ENCODE data around the gene WAS. TPM values are rescaled to one million over a fixed set of nuclear protein-coding genes. Genes with fewer than 3 reads are reported as not detected.
"Not testable (repeated sequence)": the region's sequence is repeated elsewhere in the genome, so short reads cannot be mapped to it uniquely, and the experiment has no call there.

Gene WAS
- total RNA-seq, result 10 to 100 TPM; 95.2 to 99.6 TPM

- H3K9me3 Mint-ChIP-seq, result no peaks in the 10 kb centered on the region
- H3K27ac Mint-ChIP-seq, result peak within 1 kb of the TSS; percentile 97
- H3K4me1 Mint-ChIP-seq (ENCODE audit: low read depth), result peaks cover 55% of the 10 kb centered on the region
- H3K4me3 Mint-ChIP-seq, result peak within 1 kb of the TSS; percentile 92
- H3K36me3 Mint-ChIP-seq, result peaks cover 43% of the 10 kb centered on the region
- CTCF ChIA-PET, result interaction anchor here (0.7 to 1.4 kb wide), 2 partner anchors 13 to 36 kb away, joined by 3 read pairs; partner anchors contain the start of gene SUV39H1
- no peaks in the 10 kb centered on the region for H3K27me3 Mint-ChIP-seq
- peak; percentile 67 for DNase-seq
- intact Hi-C loops (cut with micrococcal nuclease), result loop anchor here (1.0 to 10.0 kb wide), 3 partner anchors 13 to 109 kb away; partner anchors contain the start of genes RBM3 and SUV39H1
- POLR2A ChIA-PET, result interaction anchor here (0.5 to 2.6 kb wide), 4 partner anchors 13 to 228 kb away, joined by 4 to 16 read pairs (median 8); partner anchors contain the start of genes SLC35A2 and SUV39H1
These were observed at the start of gene WAS for GRCh38 chrX:48683411-48683982. Gene WAS (plus strand): TSS chrX:48683799. CDS start chrX:48683854, 55 bp downstream.

DNA sequence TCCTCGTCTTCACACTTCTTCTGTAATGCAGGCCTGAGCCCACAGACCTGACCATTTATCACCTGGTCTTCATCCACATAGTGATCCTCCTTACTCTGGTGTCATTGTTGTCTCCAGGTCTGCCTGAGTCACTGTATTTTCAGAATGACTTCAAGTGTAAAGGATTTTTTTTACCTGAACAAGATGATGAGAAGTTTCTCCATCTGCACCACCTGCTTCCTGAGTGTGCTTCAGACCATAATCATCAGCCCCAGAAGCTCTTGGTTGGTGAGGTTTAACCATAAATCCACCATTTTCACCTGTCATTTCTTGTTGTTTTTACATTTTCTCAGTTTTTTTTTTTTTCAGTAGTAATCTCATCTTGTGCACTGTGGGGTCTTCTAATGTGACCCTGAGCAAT is 47.3 kb upstream of the WAS start:
- no peak for DNase-seq
- Mint-ChIP-seq H3K4me3 (no peak overlapping the region), H3K27ac (no peak overlapping the region), H3K4me1 (ENCODE audit: low read depth) (peaks cover 12% of the 10 kb centered on the region), H3K36me3 (no peaks in the 10 kb centered on the region), H3K9me3 (no peaks in the 10 kb centered on the region), H3K27me3 (no peaks in the 10 kb centered on the region)
- CTCF ChIA-PET, result no interaction called here
- intact Hi-C loops (cut with micrococcal nuclease), result no loop called here
- POLR2A ChIA-PET, result no interaction called here

- no peaks in the 10 kb centered on the region for H3K27me3 Mint-ChIP-seq
- DNase-seq, result no peak
- H3K36me3 Mint-ChIP-seq, result no peaks in the 10 kb centered on the region
- POLR2A ChIA-PET, result no interaction called here
- intact Hi-C loops (cut with micrococcal nuclease), result no loop called here
- CTCF ChIA-PET, result no interaction called here
- H3K27ac Mint-ChIP-seq, result no peak overlapping the region
- no peak overlapping the region for H3K4me3 Mint-ChIP-seq
- H3K4me1 Mint-ChIP-seq (ENCODE audit: low read depth), result peaks cover 7% of the 10 kb centered on the region
- no peaks in the 10 kb centered on the region for H3K9me3 Mint-ChIP-seq
These were observed 46.8 kb upstream of the WAS start for GRCh38 chrX:48636776-48637175.

GRCh38 chrX:48645669-48646068 is 37.9 kb upstream of the WAS start:
- intact Hi-C loops (cut with micrococcal nuclease), result loop anchor here (5.0 to 10.0 kb wide), 2 partner anchors 247 to 269 kb away; partner anchors contain the start of genes PIM2 and SLC35A2
- Mint-ChIP-seq H3K27me3 (no peaks in the 10 kb centered on the region), H3K4me1 (ENCODE audit: low read depth) (peaks cover 1% of the 10 kb centered on the region), H3K9me3 (no peaks in the 10 kb centered on the region), H3K4me3 (no peak overlapping the region), H3K36me3 (no peaks in the 10 kb centered on the region), H3K27ac (no peak overlapping the region)
- ChIA-PET POLR2A (no interaction called here), CTCF (no interaction called here)
- DNase-seq, result no peak

DNA sequence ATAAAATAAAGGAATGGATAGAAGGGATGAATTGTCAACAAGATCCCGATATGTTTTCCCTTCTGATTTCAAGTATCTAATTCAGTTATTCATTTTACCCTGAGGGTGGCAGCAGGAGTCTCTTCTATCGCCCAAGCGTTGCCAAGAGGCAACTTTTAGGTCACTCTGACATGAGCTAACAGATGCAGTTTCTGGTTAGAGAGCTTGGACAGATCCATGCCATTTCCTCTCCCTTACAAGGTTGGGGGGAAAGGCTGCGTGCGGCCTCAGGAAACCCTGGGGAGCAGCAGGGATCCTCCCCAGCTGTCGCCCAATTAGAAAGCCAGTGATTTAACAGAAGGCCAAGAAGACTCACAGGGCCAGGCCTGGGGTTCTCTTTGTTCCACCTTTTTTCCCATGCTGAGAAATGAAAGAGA is 35.3 kb upstream of the WAS start:
- H3K9me3 Mint-ChIP-seq, result no peaks in the 10 kb centered on the region
- no peak overlapping the region for H3K4me3 Mint-ChIP-seq
- H3K36me3 Mint-ChIP-seq, result no peaks in the 10 kb centered on the region
- ChIA-PET CTCF (interaction anchor here (0.7 to 1.7 kb wide), 11 partner anchors 10 to 289 kb away, joined by 3 to 8 read pairs (median 3); partner anchors contain the start of genes HDAC6, PQBP1, SLC35A2 and TIMM17B), POLR2A (no interaction called here)
- H3K27me3 Mint-ChIP-seq, result no peaks in the 10 kb centered on the region
- H3K4me1 Mint-ChIP-seq (ENCODE audit: low read depth), result peaks cover 5% of the 10 kb centered on the region
- intact Hi-C loops (cut with micrococcal nuclease), result loop anchor here (5.0 to 10.0 kb wide), 2 partner anchors 244 to 266 kb away; partner anchors contain the start of genes PIM2 and SLC35A2
- H3K27ac Mint-ChIP-seq, result no peak overlapping the region
- DNase-seq, result peak; percentile 43

- Mint-ChIP-seq H3K9me3 (no peaks in the 10 kb centered on the region), H3K27ac (no peak overlapping the region), H3K4me3 (no peak overlapping the region), H3K4me1 (ENCODE audit: low read depth) (peaks cover 5% of the 10 kb centered on the region), H3K36me3 (no peaks in the 10 kb centered on the region), H3K27me3 (no peaks in the 10 kb centered on the region)
- intact Hi-C loops (cut with micrococcal nuclease), result loop anchor here (5.0 to 10.0 kb wide), 2 partner anchors 243 to 266 kb away; partner anchors contain the start of genes PIM2 and SLC35A2
- CTCF ChIA-PET, result interaction anchor here (1.0 to 1.7 kb wide), 5 partner anchors 14 to 263 kb away, joined by 3 to 8 read pairs (median 3); partner anchors contain the start of genes HDAC6 and SLC35A2
- DNase-seq, result no peak
- POLR2A ChIA-PET, result no interaction called here
These were observed 34.5 kb upstream of the WAS start for GRCh38 chrX:48649102-48649501.

DNA sequence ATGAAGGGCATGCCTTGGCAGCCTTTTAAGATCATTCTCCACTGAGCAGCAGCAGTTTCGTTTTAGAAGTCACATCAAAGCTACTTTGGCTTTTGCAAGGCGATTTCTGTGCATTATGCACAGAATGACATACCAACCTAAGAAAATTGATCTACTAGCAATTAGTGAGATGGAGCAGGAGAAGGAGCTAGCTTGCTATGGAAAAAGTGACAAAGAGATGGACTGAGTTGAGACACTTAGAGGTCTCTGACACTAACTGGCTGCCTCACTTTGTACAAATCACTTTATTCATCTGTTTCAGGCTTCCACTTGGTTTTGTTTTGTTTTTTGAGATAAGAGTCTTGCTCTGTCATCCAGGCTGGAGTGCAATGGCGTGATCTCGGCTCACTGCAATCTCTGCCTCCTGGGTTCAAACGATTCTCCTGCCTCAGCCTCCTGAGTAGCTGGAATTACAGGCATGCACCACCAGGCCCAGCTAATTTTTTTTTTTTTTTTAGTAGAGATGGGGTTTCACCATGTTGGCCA is 31.5 kb upstream of the WAS start:
- H3K4me3 Mint-ChIP-seq; H3K4me1 Mint-ChIP-seq (ENCODE audit: low read depth); H3K9me3 Mint-ChIP-seq; H3K27ac Mint-ChIP-seq; DNase-seq; H3K36me3 Mint-ChIP-seq; H3K27me3 Mint-ChIP-seq; CTCF ChIA-PET; intact Hi-C loops (cut with micrococcal nuclease): not testable (repeated sequence)
- POLR2A ChIA-PET, result interaction anchor here (0.6 kb wide), 1 partner anchor 47 kb away, joined by 5 read pairs; no protein-coding TSS in a partner anchor

- H3K4me3 Mint-ChIP-seq; H3K27me3 Mint-ChIP-seq; POLR2A ChIA-PET; H3K27ac Mint-ChIP-seq; H3K36me3 Mint-ChIP-seq; H3K4me1 Mint-ChIP-seq (ENCODE audit: low read depth); CTCF ChIA-PET; H3K9me3 Mint-ChIP-seq; DNase-seq; intact Hi-C loops (cut with micrococcal nuclease): not testable (repeated sequence)
These were observed 28.9 kb upstream of the WAS start for GRCh38 chrX:48654746-48655145.

- H3K36me3 Mint-ChIP-seq; CTCF ChIA-PET; H3K4me3 Mint-ChIP-seq; H3K27ac Mint-ChIP-seq; H3K9me3 Mint-ChIP-seq; H3K27me3 Mint-ChIP-seq; POLR2A ChIA-PET; intact Hi-C loops (cut with micrococcal nuclease); DNase-seq: not testable (repeated sequence)
- peaks cover 12% of the 10 kb centered on the region for H3K4me1 Mint-ChIP-seq (ENCODE audit: low read depth)
These were observed 23.9 kb upstream of the WAS start for GRCh38 chrX:48659686-48660085.

DNA sequence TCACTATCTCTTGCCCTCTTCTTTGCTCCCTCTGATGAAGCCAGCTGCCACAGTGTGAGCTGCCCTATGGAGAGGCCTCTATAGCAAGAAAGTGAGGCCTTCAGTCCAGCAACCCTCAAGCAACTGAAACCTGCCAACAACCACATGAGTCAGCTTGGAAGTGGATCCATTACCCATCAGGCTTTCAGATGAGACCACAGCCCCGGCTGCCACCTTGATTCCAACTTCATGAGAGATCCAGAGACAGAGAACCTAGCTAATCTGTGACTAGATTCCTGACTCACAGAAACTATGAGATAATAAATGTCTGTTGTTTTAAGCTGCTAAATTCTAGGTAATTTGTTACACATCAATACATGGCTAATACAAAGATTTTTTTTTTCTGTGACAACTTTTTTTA is 20.4 kb upstream of the WAS start:
- Mint-ChIP-seq H3K4me1 (ENCODE audit: low read depth) (peaks cover 12% of the 10 kb centered on the region), H3K27ac (no peak overlapping the region), H3K9me3 (no peaks in the 10 kb centered on the region), H3K36me3 (no peaks in the 10 kb centered on the region), H3K4me3 (no peak overlapping the region), H3K27me3 (no peaks in the 10 kb centered on the region)
- ChIA-PET POLR2A (interaction anchor here (0.7 to 1.1 kb wide), 2 partner anchors 13 to 71 kb away, joined by 3 read pairs; no protein-coding TSS in a partner anchor), CTCF (interaction anchor here (0.7 to 1.7 kb wide), 2 partner anchors 15 to 275 kb away, joined by 3 to 5 read pairs; no protein-coding TSS in a partner anchor)
- intact Hi-C loops (cut with micrococcal nuclease), result no loop called here
- peak; percentile 48 for DNase-seq

DNA sequence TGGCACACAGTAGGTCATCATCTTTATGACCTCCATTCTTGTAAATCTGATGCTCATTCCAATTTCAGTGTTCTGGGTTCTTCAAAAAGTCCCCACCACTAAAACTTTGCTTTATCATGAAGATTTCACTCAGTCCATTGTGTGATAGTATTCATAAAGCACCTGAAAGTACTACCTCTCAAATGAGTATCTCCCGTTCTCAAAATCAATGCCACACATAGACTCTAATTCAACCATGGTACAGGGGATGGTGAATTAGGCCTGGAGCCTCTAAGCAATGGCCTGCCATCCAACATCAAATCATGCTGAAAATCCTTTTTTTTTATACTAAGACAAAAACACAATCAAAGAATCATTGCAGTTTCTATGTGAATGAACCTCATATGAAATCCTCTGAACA is 19.4 kb upstream of the WAS start:
- CTCF ChIA-PET, result interaction anchor here (1.1 to 1.7 kb wide), 2 partner anchors 9 to 16 kb away, joined by 4 to 5 read pairs; no protein-coding TSS in a partner anchor
- intact Hi-C loops (cut with micrococcal nuclease), result no loop called here
- POLR2A ChIA-PET, result interaction anchor here (0.6 kb wide), 1 partner anchor 45 kb away, joined by 3 read pairs; no protein-coding TSS in a partner anchor

DNA sequence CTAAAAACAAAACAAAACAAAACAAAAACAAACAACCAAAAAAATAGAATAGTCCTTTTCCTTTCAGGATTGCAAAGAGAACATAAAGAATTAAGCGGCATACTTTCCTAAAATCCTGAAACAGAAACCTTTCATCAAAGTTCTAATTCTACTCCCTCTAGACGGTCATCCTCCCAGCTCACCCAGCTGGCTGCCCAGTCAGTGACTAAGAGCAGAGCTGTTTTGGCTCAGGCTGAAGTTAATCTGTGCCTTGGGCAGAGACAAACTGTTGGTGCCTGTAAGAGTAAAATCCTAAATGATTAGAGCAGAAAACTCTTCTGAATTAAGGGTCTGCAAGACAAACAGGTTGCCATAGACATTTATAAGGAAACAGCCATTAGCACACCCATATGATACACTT is 17.6 kb upstream of the WAS start:
- DNase-seq, result no peak
- ChIA-PET CTCF (no interaction called here), POLR2A (no interaction called here)
- Mint-ChIP-seq H3K4me3 (no peak overlapping the region), H3K36me3 (no peaks in the 10 kb centered on the region), H3K4me1 (ENCODE audit: low read depth) (peaks cover 11% of the 10 kb centered on the region), H3K27ac (no peak overlapping the region), H3K27me3 (no peaks in the 10 kb centered on the region), H3K9me3 (no peaks in the 10 kb centered on the region)
- intact Hi-C loops (cut with micrococcal nuclease), result no loop called here

More for the DNA sequence above, 19.4 kb upstream of the WAS start:
- H3K4me1 Mint-ChIP-seq (ENCODE audit: low read depth), result peaks cover 12% of the 10 kb centered on the region
- no peaks in the 10 kb centered on the region for H3K9me3 Mint-ChIP-seq
- H3K4me3 Mint-ChIP-seq, result no peak overlapping the region
- no peak overlapping the region for H3K27ac Mint-ChIP-seq
- H3K36me3 Mint-ChIP-seq, result no peaks in the 10 kb centered on the region
- no peak for DNase-seq
- H3K27me3 Mint-ChIP-seq, result no peaks in the 10 kb centered on the region

Measured in activated CD4-positive, alpha-beta memory T cell treated with anti-CD3 and anti-CD28 coated beads for 36 hours (primary cell).